GM21381 (cell line): Measurements from ENCODE around the gene DHRS4.
A peak's percentile ranks its signal among the peaks of the same experiment; 100 is the strongest.
"Not testable (repeated sequence)": the region's sequence is repeated elsewhere in the genome, so short reads cannot be mapped to it uniquely, and the experiment has no call there.

Experiments
- ATAC-seq: cut with Tn5 transposase; IDR thresholded peaks from one replicate; pipeline ENCODE4 v1.9.1; 2021; ENCODE audit warnings: mild to moderate bottlenecking, moderate library complexity; ENCODE audit not compliant: unreplicated experiment

Gene DHRS4

DNA sequence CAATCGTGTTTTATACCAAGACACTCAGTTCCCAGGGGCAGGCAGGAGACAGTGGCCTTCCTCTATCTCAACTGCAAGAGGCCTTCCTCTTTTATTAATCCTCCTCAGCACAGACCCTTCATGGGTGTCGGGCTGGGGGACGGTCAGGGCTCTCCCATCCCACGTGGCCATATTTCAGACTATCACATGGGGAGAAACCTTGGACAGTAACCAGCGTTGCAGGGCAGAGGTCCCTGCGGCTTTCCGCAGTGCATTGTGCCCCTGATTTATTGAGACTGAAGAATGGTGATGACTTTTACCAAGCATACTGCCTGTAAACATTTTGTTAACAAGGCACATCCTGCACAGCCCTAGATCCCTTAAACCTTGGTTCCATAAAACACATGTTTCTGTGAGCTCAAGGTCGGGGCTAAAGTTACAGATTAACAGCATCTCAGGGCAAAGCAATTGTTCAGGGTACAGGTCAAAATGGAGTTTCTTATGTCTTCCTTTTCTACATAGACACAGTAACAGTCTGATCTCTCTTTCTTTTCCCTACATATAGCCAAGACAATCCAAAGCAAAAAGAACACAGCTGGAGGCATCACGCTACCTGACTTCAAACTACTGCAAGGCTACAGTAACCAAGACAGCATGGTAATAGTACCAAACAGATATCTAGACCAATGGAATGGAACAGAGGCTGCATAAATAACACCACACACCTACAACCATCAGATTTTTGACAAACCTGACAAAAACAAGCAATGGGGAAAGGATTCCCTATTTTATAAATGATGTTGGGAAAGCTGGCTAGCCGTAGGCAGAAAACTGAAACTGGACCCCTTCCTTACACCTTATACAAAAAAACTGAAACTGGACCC is 28.6 kb downstream of the DHRS4 start:
- ATAC-seq: not testable (repeated sequence)

DNA sequence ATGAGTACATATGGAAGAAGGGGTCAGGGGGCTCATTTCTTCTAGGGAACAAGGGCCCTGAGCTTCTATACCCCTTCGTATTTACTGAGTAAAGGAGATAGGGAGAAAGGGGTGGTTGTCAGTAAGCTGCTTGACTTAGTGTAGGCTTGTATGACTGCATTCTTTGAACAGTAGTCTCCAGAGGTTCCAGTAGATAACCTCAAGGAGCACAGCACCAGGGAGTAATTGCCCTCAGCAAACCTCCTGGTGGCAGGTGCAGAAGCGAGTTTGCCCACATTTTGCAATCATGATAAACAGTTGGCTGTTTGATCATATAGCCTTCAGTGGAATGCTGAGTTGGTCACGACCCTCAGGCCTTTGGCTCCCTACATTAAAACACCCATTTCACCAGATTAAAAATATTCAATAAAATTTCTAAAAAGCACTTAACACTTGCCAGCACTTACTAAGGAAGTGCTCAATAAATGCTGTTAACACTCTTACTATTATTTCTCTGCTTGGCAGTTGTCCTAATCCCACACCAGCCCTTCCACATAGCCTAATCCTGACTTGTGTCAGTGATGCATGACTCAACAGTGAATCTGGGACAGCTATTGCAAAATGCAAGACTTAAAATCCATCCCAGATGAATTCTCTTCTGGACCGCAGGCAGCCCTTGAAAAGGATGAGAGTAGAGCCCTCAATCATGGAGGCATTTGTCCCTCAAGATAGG is 31.5 kb downstream of the DHRS4 start:
- ATAC-seq: no peak

DNA sequence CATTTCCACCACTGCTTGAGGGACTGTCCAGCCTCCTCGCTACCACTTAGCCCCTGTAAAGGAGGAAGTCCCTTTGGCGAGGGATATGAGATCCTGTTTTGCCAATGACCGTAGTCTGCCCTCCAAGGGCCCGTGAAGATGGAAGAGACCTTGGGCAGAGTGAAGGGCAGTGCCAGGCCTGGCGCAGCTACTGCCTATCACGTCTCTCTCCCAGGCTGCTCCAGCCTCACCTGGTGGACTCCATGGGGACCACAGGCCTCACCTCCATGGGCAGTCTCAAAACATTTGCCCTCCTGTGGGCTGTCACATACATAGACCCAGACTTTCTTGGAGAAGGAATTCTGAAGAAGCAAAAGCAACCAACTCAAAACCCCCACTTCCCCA is 34.6 kb downstream of the DHRS4 start:
- not testable (repeated sequence) for ATAC-seq

DNA sequence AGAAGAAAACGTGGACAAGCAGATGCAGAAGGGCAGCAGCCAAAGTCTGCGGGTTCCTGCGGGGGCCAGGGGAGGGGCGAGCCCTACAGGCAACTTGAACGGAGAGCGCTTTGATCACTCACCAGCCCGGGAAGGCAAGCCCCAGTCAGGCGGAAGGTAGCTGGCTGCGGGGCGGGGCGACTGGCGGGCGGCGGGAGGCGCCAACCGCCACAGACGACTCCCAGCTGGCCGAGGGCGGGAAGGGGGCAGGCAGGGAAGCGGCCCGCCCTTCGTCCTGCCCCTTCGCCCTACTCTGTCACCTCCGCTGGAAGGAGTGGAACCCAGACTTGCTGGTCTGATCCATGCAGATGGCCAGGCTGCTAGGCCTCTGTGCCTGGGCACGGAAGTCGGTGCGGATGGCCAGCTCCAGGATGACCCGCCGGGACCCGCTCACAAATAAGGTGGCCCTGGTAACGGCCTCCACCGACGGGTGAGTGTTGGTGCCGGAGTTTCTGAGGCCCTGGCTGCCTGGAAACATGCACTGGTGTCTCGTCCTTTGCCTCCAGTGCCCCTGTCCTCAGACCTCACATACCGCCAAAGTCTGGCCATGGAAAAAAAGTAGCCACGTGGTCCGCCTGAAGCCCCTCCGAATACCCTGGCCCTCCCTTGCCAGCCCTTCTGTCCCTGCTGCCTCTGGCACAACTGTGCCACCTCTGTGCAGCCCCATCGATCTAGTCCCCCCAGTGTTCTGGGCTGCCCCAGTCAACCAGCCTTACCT is 35.2 kb downstream of the DHRS4 start, which contains the start of gene DHRS4L2:
DHRS4L2 (plus strand) TSS at position 323 of the 757 bp plus-strand sequence; CDS start at position 342, 19 bp downstream.
- peak; percentile 77 for ATAC-seq

DNA sequence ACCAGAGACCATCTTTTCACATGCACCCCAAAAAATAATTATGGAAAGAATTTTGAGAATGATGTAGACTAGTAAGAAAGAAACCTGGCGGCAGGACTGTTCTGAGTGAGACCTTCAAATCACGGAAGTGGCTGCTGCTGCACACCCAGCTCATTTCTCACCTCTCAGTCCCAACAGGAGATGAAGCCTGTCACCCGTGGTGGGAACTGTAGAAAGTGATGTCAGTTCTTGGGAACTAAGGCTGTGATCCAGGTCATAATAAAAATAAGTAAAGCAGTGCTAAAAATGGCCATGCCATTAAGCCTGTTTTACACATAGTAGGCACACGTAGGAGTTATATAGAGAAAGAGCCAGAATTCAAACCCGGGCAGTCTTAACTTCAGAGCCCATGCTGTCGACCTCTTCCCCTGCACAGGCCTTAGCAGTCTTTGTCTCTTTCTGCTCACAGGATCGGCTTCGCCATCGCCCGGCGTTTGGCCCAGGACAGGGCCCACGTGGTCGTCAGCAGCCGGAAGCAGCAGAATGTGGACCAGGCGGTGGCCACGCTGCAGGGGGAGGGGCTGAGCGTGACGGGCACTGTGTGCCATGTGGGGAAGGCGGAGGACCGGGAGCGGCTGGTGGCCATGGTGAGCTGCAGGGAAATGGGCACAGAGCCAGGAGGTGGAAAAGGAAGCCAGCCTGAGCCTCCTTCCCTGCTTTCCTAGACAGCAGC is 36.3 kb downstream of the DHRS4 start:
- not testable (repeated sequence) for ATAC-seq

DNA sequence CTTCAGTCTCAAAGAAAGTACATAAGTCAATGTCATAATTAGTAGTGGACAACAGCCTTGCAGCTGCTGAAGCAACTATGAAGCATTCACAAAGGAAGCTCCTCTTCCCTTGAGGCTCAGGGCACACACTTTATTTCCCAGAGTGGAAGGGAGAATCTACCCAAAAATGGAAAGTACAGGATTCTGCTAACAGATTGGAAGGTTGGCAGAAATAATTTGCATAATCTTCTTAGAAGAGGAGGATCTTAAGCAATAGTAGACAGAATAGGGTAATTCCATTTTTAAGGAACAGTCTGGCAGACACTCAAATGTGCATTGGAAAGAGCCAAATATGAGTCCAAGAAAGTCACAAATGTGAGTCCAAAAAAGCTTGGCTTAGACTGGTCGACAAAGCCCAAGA is 37.4 kb downstream of the DHRS4 start:
- not testable (repeated sequence) for ATAC-seq

DNA sequence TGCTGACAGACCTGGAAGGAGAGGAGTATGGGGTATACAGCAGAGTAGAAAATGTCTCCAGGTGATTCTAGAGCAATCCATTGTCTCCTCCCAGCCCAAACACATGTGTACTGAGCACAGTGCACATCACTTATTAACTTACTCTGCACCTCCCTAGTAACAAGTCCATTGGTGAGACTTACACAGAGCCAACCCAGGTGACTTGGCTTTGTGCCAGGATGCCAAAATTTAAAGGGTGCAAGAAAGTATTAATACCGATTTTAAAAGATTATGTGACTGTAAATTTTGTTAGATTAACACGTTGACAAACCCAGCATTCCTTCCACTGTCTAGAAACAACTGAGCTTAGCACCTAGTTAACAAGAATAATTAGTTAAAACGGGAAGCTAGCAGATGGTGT is 39.5 kb downstream of the DHRS4 start:
- ATAC-seq: not testable (repeated sequence)

DNA sequence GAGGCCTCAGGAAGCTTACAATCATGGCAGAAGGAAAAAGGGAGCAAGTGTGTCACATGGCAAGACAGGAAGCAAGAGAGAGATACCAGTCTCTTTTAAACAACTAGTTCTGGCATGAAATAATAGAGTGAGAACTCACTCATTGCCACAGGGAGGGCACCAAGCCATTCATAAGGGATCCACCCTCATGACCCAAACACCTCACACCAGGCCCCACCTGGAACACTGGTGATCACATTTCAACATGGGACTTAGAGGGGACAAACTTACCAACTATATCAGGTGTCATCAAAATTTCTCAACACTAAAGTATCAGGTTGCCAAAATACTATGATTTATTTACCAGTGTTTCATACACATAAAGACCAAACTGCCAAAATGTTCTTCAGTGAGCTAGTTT is 42.4 kb downstream of the DHRS4 start:
- not testable (repeated sequence) for ATAC-seq

DNA sequence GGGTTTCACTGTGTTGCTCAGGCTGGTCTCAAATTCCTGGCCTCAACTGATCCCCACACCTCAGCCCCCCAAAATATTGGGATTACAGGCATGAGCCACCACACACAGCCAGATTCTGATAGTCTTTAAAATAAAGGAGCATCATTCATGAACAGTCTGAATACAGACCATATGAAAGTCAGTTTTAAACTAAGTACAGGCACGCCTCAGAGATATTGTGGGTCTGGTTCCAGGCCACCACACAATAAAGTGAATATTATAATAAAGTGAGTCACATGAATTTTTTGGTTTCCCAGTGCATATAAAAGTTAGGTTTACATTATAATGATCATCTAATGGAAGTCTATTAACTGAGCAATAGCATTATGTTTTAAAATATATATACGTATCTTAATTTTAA is 43.3 kb downstream of the DHRS4 start:
- not testable (repeated sequence) for ATAC-seq

DNA sequence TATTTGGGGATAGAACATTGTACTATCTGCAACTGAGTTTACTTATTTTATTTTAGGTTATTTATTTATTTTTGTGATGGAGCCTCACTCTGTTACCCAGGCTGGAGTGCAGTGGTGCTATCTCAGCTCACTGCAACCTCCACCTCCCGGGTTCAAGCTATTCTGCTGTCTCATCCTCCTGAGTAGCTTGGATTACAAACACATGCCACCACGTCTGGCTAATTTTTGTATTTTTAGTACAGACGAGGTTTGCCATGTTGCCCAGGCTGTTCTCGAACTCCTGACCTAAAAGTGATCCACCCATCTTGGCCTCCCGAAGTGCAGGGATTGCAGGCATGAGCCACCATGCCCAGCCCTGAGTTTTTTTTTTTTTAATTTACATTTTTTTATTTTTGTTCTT is 46.1 kb downstream of the DHRS4 start:
- ATAC-seq: not testable (repeated sequence)

DNA sequence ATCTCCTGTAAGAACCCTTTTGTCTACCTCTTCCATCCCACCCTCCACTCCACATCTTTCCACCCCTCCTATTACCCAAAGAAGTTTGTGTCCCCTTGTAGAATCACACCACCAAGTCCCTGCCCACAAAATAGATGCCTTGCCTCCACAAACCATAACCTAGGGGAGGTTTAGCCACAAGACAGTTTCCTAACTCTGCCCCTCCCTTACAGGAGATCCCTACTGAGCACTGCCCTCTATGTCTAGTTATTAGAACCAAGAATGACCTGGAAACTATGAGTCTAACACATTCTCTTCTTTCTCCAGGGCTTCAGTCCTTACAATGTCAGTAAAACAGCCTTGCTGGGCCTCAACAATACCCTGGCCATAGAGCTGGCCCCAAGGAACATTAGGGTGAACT is 47.5 kb downstream of the DHRS4 start:
- not testable (repeated sequence) for ATAC-seq

DNA sequence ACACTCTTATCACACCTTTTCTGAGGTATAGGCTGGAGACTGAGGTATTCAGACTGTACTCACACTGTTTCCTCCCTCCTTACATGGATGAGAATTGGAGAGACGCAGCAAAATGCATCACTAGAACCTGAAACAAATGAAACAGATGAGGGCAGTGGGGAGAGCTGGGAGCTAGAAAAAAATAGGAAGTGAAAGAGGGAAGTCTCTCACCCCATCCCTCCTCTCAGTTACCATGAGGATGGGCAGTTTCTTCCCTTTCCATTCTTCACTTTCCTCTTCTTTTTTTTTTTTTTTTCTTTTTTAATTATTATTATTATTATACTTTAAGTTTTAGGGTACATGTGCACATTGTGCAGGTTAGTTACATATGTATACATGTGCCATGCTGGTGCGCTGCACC is 48.1 kb downstream of the DHRS4 start:
- ATAC-seq: not testable (repeated sequence)

DNA sequence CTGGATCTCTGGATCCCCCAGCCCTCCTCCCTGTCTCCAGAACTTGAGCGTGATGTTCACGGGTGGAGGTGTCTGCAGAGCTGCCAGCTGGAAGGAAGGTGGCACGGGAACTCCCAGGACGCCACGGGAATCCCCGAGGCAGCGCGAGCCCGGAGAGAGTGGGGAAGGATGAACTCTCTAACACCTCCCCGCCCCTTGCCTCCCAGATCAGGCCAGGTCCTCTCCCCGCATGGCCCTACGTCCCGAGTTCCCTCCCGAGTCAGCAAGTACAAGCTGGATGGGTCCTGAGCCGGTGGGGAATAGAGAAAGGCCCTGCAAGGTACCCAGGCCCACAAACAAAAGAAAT is 52.9 kb downstream of the DHRS4 start:
- peak; percentile 40 for ATAC-seq

DNA sequence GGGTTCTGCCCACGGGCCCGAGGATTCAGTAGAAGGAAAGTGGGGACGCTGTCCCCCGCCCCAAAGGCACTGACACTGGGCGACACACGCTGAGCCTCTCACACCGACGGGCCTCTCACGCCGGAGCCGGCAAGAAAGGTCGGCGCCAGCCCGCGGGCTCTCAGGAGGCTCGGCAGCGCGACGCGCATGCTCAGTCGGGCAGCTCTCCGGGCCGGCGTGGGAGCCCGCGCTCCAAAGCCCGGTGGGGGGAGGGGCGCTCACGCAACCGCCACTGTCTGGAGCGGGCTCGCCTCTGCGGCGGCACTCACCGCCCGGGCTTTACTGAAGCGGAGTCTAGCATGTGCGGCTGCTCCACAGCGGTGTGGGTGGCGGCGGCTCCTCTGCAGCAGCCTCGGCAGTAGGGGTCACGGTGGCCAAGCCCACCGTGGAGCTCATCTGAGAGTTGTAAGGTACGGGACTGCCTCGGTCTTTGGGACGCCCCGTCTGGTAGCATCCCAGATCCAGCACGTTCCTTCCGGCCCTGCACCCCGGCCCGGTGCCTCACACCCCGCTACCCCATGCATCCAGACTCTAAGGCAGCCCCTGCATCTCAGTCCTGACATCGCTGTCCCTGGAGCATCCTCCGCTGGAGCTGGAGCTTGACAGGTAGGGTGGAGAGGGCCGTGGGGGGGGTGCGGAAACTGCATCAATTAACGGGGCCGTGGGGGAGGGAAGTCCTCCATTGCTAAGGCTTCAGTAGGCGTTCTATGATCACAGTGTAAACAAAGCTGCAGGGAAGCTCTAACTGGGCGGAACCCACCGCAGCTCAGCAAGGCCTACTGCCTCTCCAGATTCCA is 53.5 kb downstream of the DHRS4 start:
- peak; percentile 85 for ATAC-seq

DNA sequence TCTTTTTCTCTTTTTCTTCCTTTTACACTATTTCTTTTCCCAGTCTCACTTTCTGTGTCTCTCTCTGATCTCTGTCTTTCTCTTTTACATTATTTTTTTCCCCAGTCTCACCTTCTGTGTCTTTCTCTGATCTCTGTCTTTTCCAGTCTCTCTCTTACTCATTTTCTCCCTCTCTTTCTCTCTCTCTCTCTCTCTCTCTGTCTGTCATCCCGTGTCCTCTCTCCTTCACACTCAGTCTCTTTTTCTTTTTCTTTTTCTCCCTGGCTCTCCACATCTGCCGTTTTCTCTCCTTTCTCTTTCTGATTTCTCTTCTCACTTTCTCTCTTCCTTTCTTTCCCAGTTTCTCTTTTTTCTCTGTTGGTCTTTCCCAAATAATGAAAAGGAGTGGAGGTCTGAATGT is 57.5 kb downstream of the DHRS4 start:
- ATAC-seq: no peak

DNA sequence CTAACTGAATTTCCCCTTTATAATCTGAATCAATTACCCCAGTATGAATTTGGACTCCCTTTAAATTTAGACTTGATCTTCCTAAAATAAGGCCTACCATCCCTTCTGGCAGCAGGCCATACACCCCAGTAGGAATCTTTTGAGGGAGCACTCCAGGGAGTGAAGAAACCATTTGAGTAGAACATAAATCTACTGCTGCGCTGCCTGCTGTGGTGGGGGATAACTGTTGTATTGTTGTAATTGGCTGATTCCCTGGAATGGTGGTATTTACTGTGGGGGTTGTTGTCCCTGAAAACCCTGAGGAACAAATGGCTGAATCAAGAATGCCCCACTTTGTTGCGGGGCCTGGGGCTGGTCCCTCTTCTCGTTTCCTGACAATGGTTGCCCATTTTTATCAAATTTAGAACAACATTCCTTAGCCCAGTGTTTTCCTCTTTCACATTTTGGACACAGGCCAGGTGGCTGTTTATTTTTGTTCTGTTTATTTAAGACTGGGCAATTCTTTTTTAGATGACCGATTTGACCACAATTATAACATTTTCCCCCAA is 59.2 kb downstream of the DHRS4 start:
- ATAC-seq: not testable (repeated sequence)

DNA sequence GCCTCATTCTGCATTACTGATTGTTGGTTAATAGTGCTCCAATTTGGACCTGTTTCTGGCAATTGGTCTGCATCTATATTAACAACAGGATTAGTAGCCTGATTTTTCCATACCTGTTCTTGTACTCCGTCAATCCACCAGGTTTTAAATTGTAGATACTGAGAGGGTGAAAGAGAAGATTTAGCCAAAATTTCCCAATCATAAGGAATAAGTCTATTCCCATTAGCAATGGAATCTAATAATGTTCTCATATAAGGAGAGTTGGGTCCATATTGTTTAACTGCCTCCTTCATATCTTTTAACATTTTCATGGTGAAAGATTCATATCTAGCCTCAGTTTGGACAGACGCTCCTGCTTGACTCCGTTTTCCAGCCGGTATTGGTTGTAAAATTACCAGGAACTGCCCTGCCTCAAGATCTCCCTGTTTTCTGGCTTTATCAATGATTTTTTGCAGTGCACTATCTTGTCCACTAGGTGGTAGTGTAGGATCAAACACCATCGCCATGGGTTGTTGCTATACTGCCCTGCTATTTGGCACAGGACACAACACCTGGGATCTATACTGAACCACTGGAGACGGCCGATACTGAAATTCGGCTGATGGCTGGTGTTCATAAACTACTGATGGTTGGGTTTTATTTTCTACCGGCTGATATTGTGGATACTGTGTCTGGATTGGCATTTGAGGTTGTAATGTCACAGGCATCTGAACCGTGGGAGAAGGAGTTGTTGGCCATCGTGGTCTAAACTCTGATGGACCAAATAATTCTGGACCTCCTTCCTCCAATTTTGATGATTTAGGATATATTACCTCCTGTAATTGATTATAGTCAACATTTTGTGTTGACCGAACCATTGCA is 60.3 kb downstream of the DHRS4 start:
- no peak for ATAC-seq

DNA sequence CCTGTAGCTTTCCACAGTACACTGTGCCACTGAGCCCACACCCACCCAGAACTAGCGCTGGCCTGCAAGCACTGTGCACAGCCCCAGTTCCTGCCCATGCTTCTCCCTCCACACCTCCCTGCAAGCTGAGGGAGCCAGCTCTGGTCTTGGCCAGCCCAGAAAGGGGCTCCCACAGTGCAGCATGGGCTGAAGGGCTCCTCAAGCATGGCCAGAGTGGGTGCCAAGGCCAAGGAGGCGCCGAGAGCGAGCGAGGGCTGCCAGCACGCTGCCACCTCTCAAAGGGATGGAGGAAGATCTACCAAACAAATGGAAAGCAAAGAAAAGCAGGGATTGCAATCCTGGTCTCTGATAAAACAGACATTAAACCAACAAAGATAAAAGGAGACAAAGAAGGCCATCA is 62.2 kb downstream of the DHRS4 start:
- ATAC-seq: not testable (repeated sequence)
